Nasal cavity respiratory epithelium epithelial cell of viscerocranial mucosa (primary cell): ENCODE data around the gene RHOXF2B. TPM values are rescaled to one million over a fixed set of nuclear protein-coding genes. Genes with fewer than 3 reads are reported as not detected.

Experiments
- total RNA-seq: library from RNA; depleted of rRNA; stranded (reverse); fragments of >200 nt; gene quantifications from 2 replicates; pipeline ENCODE4 v1.2.3, GENCODE V29; 2014

The RHOXF2B gene
- total RNA-seq: not detected in 2 replicates

DNA sequence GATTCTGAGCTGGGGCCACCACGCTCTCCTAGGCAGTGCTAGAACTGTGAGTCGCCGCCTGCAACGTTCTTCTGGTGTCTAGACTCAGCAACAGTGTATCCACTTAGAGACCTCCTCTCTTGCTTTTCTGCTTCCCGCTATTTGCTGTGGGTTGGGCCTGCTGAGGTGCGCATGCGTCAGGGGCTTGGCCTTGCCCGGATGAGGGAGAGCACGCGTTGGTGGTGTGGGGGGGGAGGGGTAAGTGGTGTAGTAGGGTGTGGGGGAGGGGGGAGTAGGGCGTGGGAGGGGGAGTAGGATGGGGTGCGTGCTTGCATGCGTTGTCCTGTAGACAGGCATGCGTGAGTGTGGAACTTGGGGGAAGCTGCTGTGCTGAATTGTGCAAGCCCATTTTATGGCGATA, at the start of gene RHOXF2B:
Gene RHOXF2B, minus strand, starts transcription at position 101 of the 400 bp plus-strand sequence. CDS start 138 bp downstream, outside the sequence.

DNA sequence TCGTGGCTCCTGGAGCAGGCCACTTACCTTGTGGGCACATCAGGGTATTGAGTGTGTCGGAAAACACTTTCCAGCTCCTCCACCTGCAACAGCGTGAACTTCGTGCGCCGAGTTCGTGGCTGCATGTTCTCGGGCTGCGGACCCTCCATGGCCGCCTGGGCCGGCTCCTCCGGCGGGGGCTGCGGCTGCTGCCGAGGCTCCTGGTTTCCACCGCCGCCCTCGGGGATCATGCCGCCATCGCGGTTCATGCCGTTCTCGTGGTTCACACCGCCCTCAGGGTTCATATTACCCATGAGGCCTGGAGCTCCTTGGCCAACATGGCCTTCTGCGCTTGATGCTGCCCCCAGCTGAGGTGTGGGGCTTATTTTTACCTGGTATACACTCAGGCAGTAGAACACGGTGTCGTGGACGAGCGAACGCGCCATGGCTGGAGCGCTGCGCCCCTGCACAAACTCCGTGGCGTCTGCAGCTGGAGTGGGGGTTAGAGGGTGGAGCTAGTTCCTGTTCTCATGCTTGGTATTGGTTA, 38.0 kb upstream of the RHOXF2B start, which contains the start of gene RHOXF1:
Gene RHOXF1, minus strand, starts transcription at position 476 of the 526 bp plus-strand sequence. Its CDS starts 51 bp downstream, at position 425.

Other genes starting within 250 kb of the RHOXF2B start
- gene UPF3B, start 224.7 kb downstream of the RHOXF2B start, total RNA-seq: 3.1 and 3.8 TPM in 2 replicates
- 12.0 and 15.7 TPM in 2 replicates for gene RNF113A, start 206.0 kb downstream of the RHOXF2B start, total RNA-seq
- gene NDUFA1, start 205.9 kb downstream of the RHOXF2B start, total RNA-seq: 53.2 and 65.3 TPM in 2 replicates
- gene AKAP14, start 181.8 kb downstream of the RHOXF2B start, total RNA-seq: not detected in 2 replicates
- 5.8 TPM in 2 replicates for gene NKAP, start 133.9 kb downstream of the RHOXF2B start, total RNA-seq
- not detected in 2 replicates for gene RHOXF1, start 38.2 kb upstream of the RHOXF2B start, total RNA-seq
- gene RHOXF2, start 80.9 kb upstream of the RHOXF2B start, total RNA-seq: not detected in 2 replicates
- gene ZBTB33, start 173.1 kb upstream of the RHOXF2B start, total RNA-seq: 15.0 and 23.6 TPM in 2 replicates
- 0.43 TPM in 1 of 2 replicates, not detected in the other for gene TMEM255A, start 233.8 kb upstream of the RHOXF2B start, total RNA-seq